GM23338 (cell line): Measurements from ENCODE around the gene LDHD. TPM values are rescaled to one million over a fixed set of nuclear protein-coding genes. Genes with fewer than 3 reads are reported as not detected.

Experiments used
- ATAC-seq: fragments of 200-7000 bp; cut with Tn5 transposase; 3 replicates; pipeline ENCODE4 v1.9.1; 2020
- DNase-seq: peaks from one replicate; pipeline ENCODE4 v3.0.0-alpha.2; 2015; ENCODE audit warnings: low spot score
- H2AFZ ChIP-seq: fragments of 200-600 bp; sonication (generic); 2 replicates; pipeline ENCODE4 v1.8.0; 2016; ENCODE audit warnings: antibody characterized with exemption, mild to moderate bottlenecking, moderate library complexity
- H3F3A ChIP-seq: fragments of 200-600 bp; sonication (generic); replicated peaks from 2 replicates; pipeline ENCODE4 v1.8.0; 2017; ENCODE audit warnings: antibody characterized with exemption, mixed run types, low read depth
- H3K27ac ChIP-seq: fragments of 200-600 bp; sonication (generic); 2 replicates; pipeline ENCODE4 v1.6.1; 2016; ENCODE audit warnings: low read depth
- H3K27me3 ChIP-seq: fragments of 200-600 bp; sonication (generic); 2 replicates; pipeline ENCODE4 v1.8.0; 2016; ENCODE audit warnings: mild to moderate bottlenecking, mixed run types, moderate library complexity; ENCODE audit not compliant: insufficient read depth
- H3K36me3 ChIP-seq: fragments of 200-600 bp; sonication (generic); 2 replicates; pipeline ENCODE4 v1.8.0; 2016; ENCODE audit warnings: mild to moderate bottlenecking; ENCODE audit not compliant: insufficient read depth
- H3K4me1 ChIP-seq: fragments of 200-600 bp; sonication (generic); 2 replicates; pipeline ENCODE4 v1.8.0; 2016; ENCODE audit warnings: mild to moderate bottlenecking, moderate library complexity; ENCODE audit not compliant: insufficient read depth
- H3K4me2 ChIP-seq: fragments of 200-600 bp; sonication (generic); 2 replicates; pipeline ENCODE4 v1.7.1; 2017; ENCODE audit warnings: mixed run types
- H3K4me3 ChIP-seq: fragments of 200-600 bp; sonication (generic); 2 replicates; pipeline ENCODE4 v1.6.1; 2016; ENCODE audit warnings: mixed run types
- H3K79me2 ChIP-seq: fragments of 200-600 bp; sonication (generic); replicated peaks from 2 replicates; pipeline ENCODE4 v1.8.0; 2017; ENCODE audit warnings: mild to moderate bottlenecking; ENCODE audit not compliant: insufficient read depth
- H3K9me2 ChIP-seq: fragments of 200-600 bp; sonication (generic); 2 replicates; pipeline ENCODE4 v1.8.0; 2017; ENCODE audit not compliant: insufficient read depth
- H4K20me1 ChIP-seq: fragments of 200-600 bp; sonication (generic); replicated peaks from 2 replicates; pipeline ENCODE4 v1.8.0; 2017; ENCODE audit warnings: mild to moderate bottlenecking; ENCODE audit not compliant: insufficient read depth
- H3K27ac Mint-ChIP-seq: 2 replicates; pipeline ENCODE4 v1.8.0; 2020; ENCODE audit warnings: inconsistent platforms, mild to moderate bottlenecking, moderate library complexity, mixed read lengths
- H3K27me3 Mint-ChIP-seq: 3 replicates; pipeline ENCODE4 v1.8.0; 2022; ENCODE audit warnings: low read depth, mild to moderate bottlenecking, moderate library complexity, mixed read lengths, inconsistent platforms; ENCODE audit not compliant: insufficient read depth, poor library complexity
- H3K36me3 Mint-ChIP-seq: 3 replicates; pipeline ENCODE4 v1.8.0; 2021; ENCODE audit warnings: low read depth, mild to moderate bottlenecking, inconsistent platforms, moderate library complexity, mixed read lengths
- H3K4me1 Mint-ChIP-seq: 3 replicates; pipeline ENCODE4 v1.8.0; 2020; ENCODE audit warnings: mild to moderate bottlenecking, inconsistent platforms, mixed read lengths
- H3K4me3 Mint-ChIP-seq: 3 replicates; pipeline ENCODE4 v1.8.0; 2021; ENCODE audit warnings: moderate library complexity, mild to moderate bottlenecking, inconsistent platforms, mixed read lengths
- H3K9me3 Mint-ChIP-seq: 3 replicates; pipeline ENCODE4 v1.8.0; 2020; ENCODE audit warnings: moderate library complexity, mild to moderate bottlenecking, inconsistent platforms, mixed read lengths
- CREB1 ChIP-seq: fragments of 250-450 bp; sonication (Bioruptor Pico); IDR thresholded peaks from 2 replicates; pipeline ENCODE4 v1.5.0; 2020; ENCODE audit warnings: low read depth, mild to moderate bottlenecking, moderate library complexity
- CTCF ChIP-seq, 2 experiments: fragments of 200-600 bp in 1 of 2; sonication (generic) in 1 of 2; conservative IDR thresholded peaks; 2 replicates each; pipeline versions ENCODE4 v1.5.1 to v1.6.1; 2016 to 2017; ENCODE audit warnings: antibody characterized with exemption in 2 of 2, low read depth in 2 of 2, mild to moderate bottlenecking in 2 of 2, moderate library complexity in 1 of 2
- ETS1 ChIP-seq: IDR thresholded peaks from 2 replicates; pipeline ENCODE4 v1.6.1; 2016; ENCODE audit warnings: antibody characterized with exemption
- EZH2phosphoT487 ChIP-seq: fragments of 200-600 bp; sonication (generic); IDR thresholded peaks from one replicate; pipeline ENCODE4 v1.8.1; 2018; ENCODE audit warnings: antibody characterized with exemption; ENCODE audit not compliant: unreplicated experiment
- JUNB ChIP-seq: IDR thresholded peaks from one replicate; pipeline ENCODE4 v1.6.1; 2016; ENCODE audit warnings: antibody characterized with exemption; ENCODE audit not compliant: unreplicated experiment
- NANOG ChIP-seq: IDR thresholded peaks from 2 replicates; pipeline ENCODE4 v1.6.1; 2016; ENCODE audit warnings: antibody characterized with exemption, borderline replicate concordance
- REST ChIP-seq: IDR thresholded peaks from one replicate; pipeline ENCODE4 v1.6.1; 2018; ENCODE audit warnings: antibody characterized with exemption; ENCODE audit not compliant: unreplicated experiment
- STAT1 ChIP-seq: IDR thresholded peaks from one replicate; pipeline ENCODE4 v1.6.1; 2016; ENCODE audit warnings: antibody characterized with exemption; ENCODE audit not compliant: unreplicated experiment
- ZNF114 ChIP-seq: fragments of 250-450 bp; sonication (Bioruptor Pico); IDR thresholded peaks from 2 replicates; pipeline ENCODE4 v1.5.0; 2020; ENCODE audit warnings: mild to moderate bottlenecking, moderate library complexity
- polyA plus RNA-seq: library from polyadenylated mRNA; unstranded; fragments of >200 nt; fragmentation: Nextera tagmentation; extraction: Ambion mirVana; gene quantifications from 2 replicates; pipeline ENCODE4 v1.2.1, GENCODE V29; 2016
- total RNA-seq: library from RNA; depleted of rRNA; stranded (reverse); fragments of >200 nt; shearing (Covaris generic); gene quantifications from 2 replicates; pipeline ENCODE4 v1.2.3, GENCODE V29; 2014

The LDHD gene
- total and polyA plus RNA-seq, 2 experiments from 2014 or later, result 5.0 to 7.7 TPM

- peaks cover 94% of the 10 kb centered on the region for H3K79me2 ChIP-seq
- DNase-seq, result no peak
- no peak for TF ChIP-seq EZH2phosphoT487
- no peak for TF ChIP-seq CREB1 (CRISPR knock-in tag)
- no peak for TF ChIP-seq NANOG
- no peak for TF ChIP-seq JUNB
- TF ChIP-seq ZNF114, result no peak
- TF ChIP-seq ETS1, result no peak
- TF ChIP-seq REST, result no peak
- no peak for TF ChIP-seq CTCF (conservative IDR thresholded peaks at IDR 0.05; ENCODE audit: low read depth in 2 of 2)
- TF ChIP-seq STAT1, result no peak
- H3K4me1 Mint-ChIP-seq, result peaks cover 32% of the 10 kb centered on the region
- no peak overlapping the region for H3K4me3 Mint-ChIP-seq
- no peaks in the 10 kb centered on the region; the same call in 2 of the 3 replicates for H3K9me3 Mint-ChIP-seq
- H3K27me3 Mint-ChIP-seq, result peaks cover 4% of the 10 kb centered on the region
- no peak for ATAC-seq
- no peaks in the 10 kb centered on the region for H3F3A ChIP-seq
- H3K9me2 ChIP-seq, result 0 out of 2 replicates have a peak, but pooled peaks cover 8% of the 10 kb centered on the region
- H4K20me1 ChIP-seq, result peaks cover 8% of the 10 kb centered on the region
- no peak overlapping the region for H3K27ac ChIP-seq
- no peak overlapping the region for H3K4me3 ChIP-seq
- peaks cover 9% of the 10 kb centered on the region for H3K36me3 Mint-ChIP-seq
- H3K4me2 ChIP-seq, result no peak overlapping the region
- no peaks in the 10 kb centered on the region for H3K36me3 ChIP-seq
- H3K4me1 ChIP-seq, result peaks cover 22% of the 10 kb centered on the region
- no peak overlapping the region; the same call in 1 of the 2 replicates for H3K27ac Mint-ChIP-seq
- H3K27me3 ChIP-seq, result no peaks in the 10 kb centered on the region
- no peak overlapping the region for H2AFZ ChIP-seq
Observed at GRCh38 chr16:75079346-75079926, 37.1 kb downstream of the LDHD start.
